Endothelial cell (in vitro differentiated cells): Measurements from ENCODE around the gene NRL. TPM values are rescaled to one million over a fixed set of nuclear protein-coding genes. Genes with fewer than 3 reads are reported as not detected.

Source experiments
- DNase-seq: peaks from one replicate; pipeline ENCODE4 v3.0.0; 2021; ENCODE audit warnings: low spot score
- H3K27ac Mint-ChIP-seq: one replicate; pipeline ENCODE4 v1.8.0; 2021; ENCODE audit warnings: mixed read lengths, inconsistent platforms; ENCODE audit not compliant: unreplicated experiment
- H3K27me3 Mint-ChIP-seq: one replicate; pipeline ENCODE4 v1.8.0; 2021; ENCODE audit warnings: mild to moderate bottlenecking, moderate library complexity, mixed read lengths, inconsistent platforms; ENCODE audit not compliant: unreplicated experiment
- H3K36me3 Mint-ChIP-seq: one replicate; pipeline ENCODE4 v1.8.0; 2021; ENCODE audit warnings: mild to moderate bottlenecking, low read depth, mixed read lengths, inconsistent platforms; ENCODE audit not compliant: unreplicated experiment
- H3K4me1 Mint-ChIP-seq: one replicate; pipeline ENCODE4 v1.8.0; 2021; ENCODE audit warnings: mild to moderate bottlenecking, mixed read lengths, inconsistent platforms; ENCODE audit not compliant: unreplicated experiment
- H3K4me3 Mint-ChIP-seq: one replicate; pipeline ENCODE4 v1.8.0; 2021; ENCODE audit warnings: mild to moderate bottlenecking, mixed read lengths, inconsistent platforms; ENCODE audit not compliant: unreplicated experiment
- H3K9me3 Mint-ChIP-seq: one replicate; pipeline ENCODE4 v1.8.0; 2021; ENCODE audit warnings: mixed read lengths, inconsistent platforms; ENCODE audit not compliant: unreplicated experiment
- CTCF ChIP-seq: fragments of 200-600 bp; sonication (generic); IDR thresholded peaks from one replicate; pipeline ENCODE4 v1.5.0; 2021; ENCODE audit warnings: antibody characterized with exemption; ENCODE audit not compliant: unreplicated experiment
- total RNA-seq: library from RNA; stranded (reverse); fragmentation: NEBNext Ultra II Directional; extraction: Animal tissue kit (Norgen Biotek cat#: 25700); gene quantifications from one replicate; pipeline ENCODE4 v1.2.1, GENCODE V29; 2021; ENCODE audit not compliant: unreplicated experiment

The NRL gene
- total RNA-seq, 1 donor from 2014 or later, result 1.2 TPM

- Mint-ChIP-seq H3K27me3 (peaks cover 10% of the 10 kb centered on the region), H3K9me3 (no peaks in the 10 kb centered on the region), H3K27ac (no peak overlapping the region), H3K4me1 (no peaks in the 10 kb centered on the region), H3K4me3 (no peak overlapping the region), H3K36me3 (no peaks in the 10 kb centered on the region)
- TF ChIP-seq CTCF, result no peak
- no peak for DNase-seq
Measured at GRCh38 chr14:24064856-24065255, 49.9 kb downstream of the NRL start.

DNA sequence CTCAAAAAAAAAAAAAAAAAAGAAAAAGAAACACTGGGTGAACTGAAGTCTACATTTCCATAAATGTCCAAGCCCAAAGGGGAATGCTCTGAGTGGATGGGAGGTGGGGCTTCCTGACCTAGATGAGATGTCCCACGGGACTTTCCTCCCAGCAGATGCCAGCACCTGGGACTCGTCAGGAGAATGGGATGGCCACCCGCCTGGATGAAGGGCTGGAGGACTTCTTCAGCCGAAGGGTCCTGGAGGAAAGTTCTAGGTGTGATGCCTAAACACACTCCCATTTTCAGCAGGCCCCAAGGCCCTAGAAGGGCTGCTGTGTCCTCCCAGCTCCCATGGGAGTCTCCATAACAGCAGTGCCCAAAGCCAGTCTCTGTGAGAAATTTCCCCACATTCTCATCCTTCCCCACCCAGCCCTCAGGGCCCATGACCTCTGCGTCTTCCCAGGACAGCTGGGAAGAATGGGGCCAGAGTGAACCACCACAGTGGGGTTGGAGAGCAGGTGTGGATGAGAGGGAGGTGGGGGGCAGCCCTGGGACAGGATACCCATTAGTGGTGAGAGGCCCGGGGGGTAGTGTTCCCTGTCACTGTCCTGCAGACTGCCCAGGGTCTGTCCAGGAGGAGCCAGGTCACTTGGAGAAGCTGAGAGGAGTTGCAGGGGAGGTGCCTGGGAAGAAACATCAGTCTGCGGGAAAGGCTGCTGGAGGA is 50.5 kb downstream of the NRL start:
- H3K27ac Mint-ChIP-seq, result no peak overlapping the region
- no peaks in the 10 kb centered on the region for H3K36me3 Mint-ChIP-seq
- peaks cover 9% of the 10 kb centered on the region for H3K27me3 Mint-ChIP-seq
- H3K9me3 Mint-ChIP-seq, result no peaks in the 10 kb centered on the region
- DNase-seq, result no peak
- H3K4me3 Mint-ChIP-seq, result no peak overlapping the region
- no peak for TF ChIP-seq CTCF
- no peaks in the 10 kb centered on the region for H3K4me1 Mint-ChIP-seq

DNA sequence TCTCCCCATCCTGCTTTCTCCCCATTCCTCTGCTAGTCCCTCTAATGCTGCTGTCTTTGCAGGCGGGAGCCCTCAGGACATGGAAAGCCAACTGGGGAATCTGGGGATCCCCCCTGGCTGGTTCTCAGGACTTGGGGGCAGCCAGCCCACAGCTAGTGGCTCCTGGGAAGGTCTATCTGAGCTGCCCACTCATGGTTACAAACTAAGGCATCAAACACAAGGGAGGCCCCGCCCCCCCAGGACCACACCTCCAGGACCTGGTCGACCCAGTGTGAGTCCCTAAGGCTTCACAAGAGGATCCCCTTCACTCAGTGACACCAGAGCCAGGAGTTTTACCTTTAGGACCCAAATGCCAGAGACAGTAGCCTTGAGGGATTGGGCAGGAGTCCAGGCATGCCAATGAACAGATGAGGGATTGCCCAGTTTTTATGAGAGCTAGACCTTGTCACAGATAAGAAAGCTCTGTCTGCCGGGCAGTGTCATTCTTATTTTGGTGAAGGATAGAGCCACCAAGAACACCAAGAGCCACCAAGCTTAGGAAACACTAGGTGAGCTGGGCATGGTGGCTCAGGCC is 51.4 kb downstream of the NRL start:
- Mint-ChIP-seq H3K9me3 (no peaks in the 10 kb centered on the region), H3K4me3 (no peak overlapping the region), H3K27ac (no peak overlapping the region), H3K4me1 (no peaks in the 10 kb centered on the region), H3K36me3 (no peaks in the 10 kb centered on the region), H3K27me3 (peaks cover 14% of the 10 kb centered on the region)
- TF ChIP-seq CTCF, result no peak
- DNase-seq, result no peak

DNA sequence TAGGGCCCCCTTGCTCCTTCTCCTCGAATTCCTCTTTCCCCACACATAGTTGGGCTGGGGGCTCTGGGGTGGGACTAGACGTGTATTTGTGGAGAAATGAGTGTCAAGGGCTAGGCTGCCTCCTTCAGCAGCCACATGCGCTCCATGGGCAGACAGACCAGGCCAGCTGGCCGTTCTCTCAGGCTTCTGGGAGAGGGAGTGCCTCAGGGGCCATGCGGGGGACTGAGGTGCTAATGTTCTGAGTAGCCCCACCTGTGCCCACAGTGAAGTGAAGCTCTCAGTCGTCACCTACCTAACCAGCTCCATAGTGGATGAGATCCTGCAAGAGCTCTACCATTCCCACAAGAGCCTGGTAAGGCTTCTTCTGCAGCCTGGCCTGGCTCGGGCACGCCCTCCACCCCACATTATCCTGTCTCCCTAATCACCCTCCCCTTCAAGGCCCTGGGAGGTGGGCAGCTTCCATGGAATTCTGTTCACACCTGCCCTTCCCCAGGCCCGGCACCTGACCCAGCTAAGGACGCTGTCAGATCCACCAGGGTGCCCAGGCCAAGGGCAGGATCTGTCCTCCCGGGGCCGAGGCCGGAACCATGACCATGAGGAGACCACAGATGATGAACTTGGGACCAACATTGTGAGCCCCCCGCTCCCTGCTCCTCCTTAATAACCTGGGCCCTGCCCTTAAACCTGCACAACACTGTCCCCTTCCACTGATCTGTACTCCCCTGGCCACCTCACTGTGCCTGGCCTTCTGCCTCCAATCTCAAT is 52.4 kb downstream of the NRL start:
- Mint-ChIP-seq H3K36me3 (no peaks in the 10 kb centered on the region), H3K4me1 (no peaks in the 10 kb centered on the region), H3K27me3 (peaks cover 16% of the 10 kb centered on the region), H3K4me3 (no peak overlapping the region), H3K9me3 (no peaks in the 10 kb centered on the region), H3K27ac (no peak overlapping the region)
- no peak for DNase-seq
- no peak for TF ChIP-seq CTCF
